Loucy (cell line): ENCODE measurements around the gene HLF.

Experiments used
- EZH2phosphoT487 ChIP-seq: fragments of 200-600 bp; IDR thresholded peaks from 2 replicates; pipeline ENCODE4 v1.6.1; 2018; ENCODE audit warnings: antibody characterized with exemption, mild to moderate bottlenecking, moderate library complexity, borderline replicate concordance
- TF ChIP-seq, protein P1 (sequence below): fragments of 200-600 bp; sonication (generic); conservative IDR thresholded peaks from 2 replicates; pipeline ENCODE4 v1.5.1; 2014; ENCODE audit warnings: mild to moderate bottlenecking, antibody characterized with exemption, low read length

GRCh38 chr17:55259684-55260111 lies 5.1 kb upstream of the HLF start:
- TF ChIP-seq, protein P1, sequence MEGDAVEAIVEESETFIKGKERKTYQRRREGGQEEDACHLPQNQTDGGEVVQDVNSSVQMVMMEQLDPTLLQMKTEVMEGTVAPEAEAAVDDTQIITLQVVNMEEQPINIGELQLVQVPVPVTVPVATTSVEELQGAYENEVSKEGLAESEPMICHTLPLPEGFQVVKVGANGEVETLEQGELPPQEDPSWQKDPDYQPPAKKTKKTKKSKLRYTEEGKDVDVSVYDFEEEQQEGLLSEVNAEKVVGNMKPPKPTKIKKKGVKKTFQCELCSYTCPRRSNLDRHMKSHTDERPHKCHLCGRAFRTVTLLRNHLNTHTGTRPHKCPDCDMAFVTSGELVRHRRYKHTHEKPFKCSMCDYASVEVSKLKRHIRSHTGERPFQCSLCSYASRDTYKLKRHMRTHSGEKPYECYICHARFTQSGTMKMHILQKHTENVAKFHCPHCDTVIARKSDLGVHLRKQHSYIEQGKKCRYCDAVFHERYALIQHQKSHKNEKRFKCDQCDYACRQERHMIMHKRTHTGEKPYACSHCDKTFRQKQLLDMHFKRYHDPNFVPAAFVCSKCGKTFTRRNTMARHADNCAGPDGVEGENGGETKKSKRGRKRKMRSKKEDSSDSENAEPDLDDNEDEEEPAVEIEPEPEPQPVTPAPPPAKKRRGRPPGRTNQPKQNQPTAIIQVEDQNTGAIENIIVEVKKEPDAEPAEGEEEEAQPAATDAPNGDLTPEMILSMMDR: no peak
- TF ChIP-seq EZH2phosphoT487: no peak
